DND-41 (cell line): ENCODE measurements around the gene MYCBPAP.

Experiments
- ATAC-seq: fragments of 200-7000 bp; cut with Tn5 transposase; 3 replicates; pipeline ENCODE4 v1.9.1; 2021; ENCODE audit warnings: low read depth; ENCODE audit not compliant: insufficient read depth
- DNase-seq: peaks from one replicate; pipeline ENCODE4 v3.0.0-alpha.2; 2020
- H2AFZ ChIP-seq: 2 replicates; pipeline ENCODE4 v1.6.0; 2012; ENCODE audit warnings: low read depth, low read length
- H3K27ac ChIP-seq: 2 replicates; pipeline ENCODE4 v1.5.1; 2012; ENCODE audit warnings: low read length, inconsistent platforms
- H3K27me3 ChIP-seq: fragments of 200-600 bp; sonication (generic); 2 replicates; pipeline ENCODE4 v1.6.0; 2012; ENCODE audit warnings: low read length, mild to moderate bottlenecking, inconsistent platforms; ENCODE audit not compliant: insufficient read depth, poor library complexity
- H3K36me3 ChIP-seq: 2 replicates; pipeline ENCODE4 v1.5.1; 2012; ENCODE audit warnings: low read length, inconsistent platforms; ENCODE audit not compliant: insufficient read depth
- H3K4me1 ChIP-seq: 2 replicates; pipeline ENCODE4 v1.5.1; 2012; ENCODE audit warnings: mild to moderate bottlenecking, low read length; ENCODE audit not compliant: insufficient read depth
- H3K4me2 ChIP-seq: 2 replicates; pipeline ENCODE4 v1.6.0; 2012; ENCODE audit warnings: mild to moderate bottlenecking, moderate library complexity, low read length, inconsistent platforms; ENCODE audit not compliant: insufficient read depth
- H3K4me3 ChIP-seq, 2 experiments: fragments of 200-600 bp in 1 of 2; shearing (Covaris generic) in 1 of 2; 2 replicates each; pipeline ENCODE4 v1.5.1; 2012 to 2016; ENCODE audit warnings: inconsistent platforms in 2 of 2, low read length in 2 of 2, mild to moderate bottlenecking in 2 of 2, low read depth in 1 of 2, moderate library complexity in 1 of 2
- H3K79me2 ChIP-seq: 2 replicates; pipeline ENCODE4 v1.6.0; 2012; ENCODE audit warnings: low read length, inconsistent platforms; ENCODE audit not compliant: insufficient read depth
- H3K9ac ChIP-seq: 2 replicates; pipeline ENCODE4 v1.6.0; 2012; ENCODE audit warnings: low read depth, mild to moderate bottlenecking, inconsistent platforms, low read length, moderate library complexity
- H3K9me3 ChIP-seq: 2 replicates; pipeline ENCODE4 v1.5.1; 2012; ENCODE audit warnings: low read length, moderate library complexity, mild to moderate bottlenecking, inconsistent platforms; ENCODE audit not compliant: insufficient read depth, severe bottlenecking
- H4K20me1 ChIP-seq: 2 replicates; pipeline ENCODE4 v1.6.0; 2012; ENCODE audit warnings: low read length; ENCODE audit not compliant: insufficient read depth
- CTCF ChIP-seq: IDR thresholded peaks from 2 replicates; pipeline ENCODE4 v1.5.1; 2012; ENCODE audit warnings: borderline replicate concordance, low read length, moderate library complexity, mild to moderate bottlenecking; ENCODE audit not compliant: poor library complexity, severe bottlenecking; ENCODE audit errors: extremely low read depth
- EZH2 ChIP-seq: IDR thresholded peaks from 3 replicates; pipeline ENCODE4 v1.6.1; 2012; ENCODE audit warnings: borderline replicate concordance, low read depth, mild to moderate bottlenecking, moderate library complexity, low read length, inconsistent platforms; ENCODE audit not compliant: severe bottlenecking

The MYCBPAP gene

GRCh38 chr17:50577451-50577954 is 69.3 kb downstream of the MYCBPAP start:
- Histone ChIP-seq H3K79me2 (no peaks in the 10 kb centered on the region), H4K20me1 (peaks cover 4% of the 10 kb centered on the region; the same call in 1 of the 2 replicates), H3K27me3 (peaks cover 19% of the 10 kb centered on the region), H3K36me3 (no peaks in the 10 kb centered on the region), H3K27ac (no peak overlapping the region), H3K4me2 (no peak overlapping the region), H2AFZ (no peak overlapping the region), H3K9ac (no peak overlapping the region), H3K4me1 (no peaks in the 10 kb centered on the region), H3K4me3 (no peak overlapping the region), H3K9me3 (no peaks in the 10 kb centered on the region)
- DNase-seq (no peak), ATAC-seq (no peak)
- no peak for TF ChIP-seq CTCF
- TF ChIP-seq EZH2, result no peak

- H2AFZ ChIP-seq, result no peak overlapping the region
- no peaks in the 10 kb centered on the region for H3K36me3 ChIP-seq
- no peak for TF ChIP-seq EZH2
- no peak for TF ChIP-seq CTCF
- peaks cover under 1% of the 10 kb centered on the region; the same call in 1 of the 2 replicates for H4K20me1 ChIP-seq
- H3K79me2 ChIP-seq, result no peaks in the 10 kb centered on the region
- no peak overlapping the region for H3K4me2 ChIP-seq
- H3K9me3 ChIP-seq, result no peaks in the 10 kb centered on the region
- H3K4me3 ChIP-seq, result no peak overlapping the region
- H3K27me3 ChIP-seq, result peaks cover 24% of the 10 kb centered on the region
- no peaks in the 10 kb centered on the region for H3K4me1 ChIP-seq
- H3K27ac ChIP-seq, result no peak overlapping the region
- DNase-seq, result no peak
- H3K9ac ChIP-seq, result no peak overlapping the region
- no peak for ATAC-seq
These were observed 69.9 kb downstream of the MYCBPAP start for GRCh38 chr17:50578173-50578572.

GRCh38 chr17:50579399-50579798 is 71.2 kb downstream of the MYCBPAP start:
- no peaks in the 10 kb centered on the region for H3K79me2 ChIP-seq
- H3K9ac ChIP-seq, result no peak overlapping the region
- no peak overlapping the region for H2AFZ ChIP-seq
- no peak for ATAC-seq
- DNase-seq, result no peak
- H3K4me3 ChIP-seq, result no peak overlapping the region
- H3K9me3 ChIP-seq, result no peaks in the 10 kb centered on the region
- TF ChIP-seq EZH2, result no peak
- TF ChIP-seq CTCF, result no peak
- H3K4me2 ChIP-seq, result no peak overlapping the region
- H3K4me1 ChIP-seq, result no peaks in the 10 kb centered on the region
- no peaks in the 10 kb centered on the region for H3K36me3 ChIP-seq
- H4K20me1 ChIP-seq, result no peaks in the 10 kb centered on the region; the same call in 1 of the 2 replicates
- peaks cover 31% of the 10 kb centered on the region for H3K27me3 ChIP-seq
- H3K27ac ChIP-seq, result no peak overlapping the region

GRCh38 chr17:50580646-50581045 is 72.4 kb downstream of the MYCBPAP start:
- peaks cover 37% of the 10 kb centered on the region for H3K27me3 ChIP-seq
- no peak overlapping the region for H3K27ac ChIP-seq
- no peaks in the 10 kb centered on the region for H3K4me1 ChIP-seq
- no peaks in the 10 kb centered on the region for H3K79me2 ChIP-seq
- TF ChIP-seq EZH2 (no peak), CTCF (no peak)
- no peaks in the 10 kb centered on the region for H3K9me3 ChIP-seq
- ATAC-seq (no peak), DNase-seq (no peak)
- no peak overlapping the region for H3K4me3 ChIP-seq
- no peak overlapping the region for H2AFZ ChIP-seq
- H4K20me1 ChIP-seq, result no peaks in the 10 kb centered on the region; the same call in 1 of the 2 replicates
- no peak overlapping the region for H3K4me2 ChIP-seq
- no peaks in the 10 kb centered on the region for H3K36me3 ChIP-seq
- H3K9ac ChIP-seq, result no peak overlapping the region
